MM.1S (cell line): ENCODE measurements around the gene RASIP1.

Experiments
- EZH2 ChIP-seq: fragments of 300-600 bp; sonication (generic); optimal IDR thresholded peaks from 2 replicates; pipeline ENCODE3; 2017; ENCODE audit warnings: low read depth, mild to moderate bottlenecking, antibody characterized with exemption, low read length, mixed read lengths
- TF ChIP-seq, protein P1 (sequence below): fragments of 300-600 bp; sonication (generic); IDR thresholded peaks from 2 replicates; pipeline ENCODE4 v1.5.1; 2016; ENCODE audit warnings: antibody characterized with exemption, low read length, mixed read lengths

DNA sequence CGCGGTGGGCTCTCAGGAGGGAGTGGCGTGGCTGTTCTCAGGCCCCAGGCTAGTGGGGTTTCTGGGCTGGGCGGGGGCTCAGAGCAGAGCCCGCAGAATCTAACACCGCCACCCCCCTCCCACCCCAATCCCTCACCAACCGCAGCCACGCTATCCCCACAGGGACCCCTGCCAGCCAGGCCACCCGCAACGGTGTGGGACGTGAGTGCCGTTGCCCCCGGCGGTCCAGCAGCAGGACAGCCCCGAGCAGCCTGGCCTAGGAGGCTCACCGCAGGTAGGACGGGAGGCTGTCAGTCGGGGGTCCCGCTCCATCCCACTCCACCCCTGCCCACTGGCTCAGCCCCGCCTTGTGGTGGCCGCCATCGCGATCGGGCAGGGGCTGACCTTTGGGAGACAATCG is 67.4 kb downstream of the RASIP1 start, which contains the start of gene NTN5:
- TF ChIP-seq, protein P1, sequence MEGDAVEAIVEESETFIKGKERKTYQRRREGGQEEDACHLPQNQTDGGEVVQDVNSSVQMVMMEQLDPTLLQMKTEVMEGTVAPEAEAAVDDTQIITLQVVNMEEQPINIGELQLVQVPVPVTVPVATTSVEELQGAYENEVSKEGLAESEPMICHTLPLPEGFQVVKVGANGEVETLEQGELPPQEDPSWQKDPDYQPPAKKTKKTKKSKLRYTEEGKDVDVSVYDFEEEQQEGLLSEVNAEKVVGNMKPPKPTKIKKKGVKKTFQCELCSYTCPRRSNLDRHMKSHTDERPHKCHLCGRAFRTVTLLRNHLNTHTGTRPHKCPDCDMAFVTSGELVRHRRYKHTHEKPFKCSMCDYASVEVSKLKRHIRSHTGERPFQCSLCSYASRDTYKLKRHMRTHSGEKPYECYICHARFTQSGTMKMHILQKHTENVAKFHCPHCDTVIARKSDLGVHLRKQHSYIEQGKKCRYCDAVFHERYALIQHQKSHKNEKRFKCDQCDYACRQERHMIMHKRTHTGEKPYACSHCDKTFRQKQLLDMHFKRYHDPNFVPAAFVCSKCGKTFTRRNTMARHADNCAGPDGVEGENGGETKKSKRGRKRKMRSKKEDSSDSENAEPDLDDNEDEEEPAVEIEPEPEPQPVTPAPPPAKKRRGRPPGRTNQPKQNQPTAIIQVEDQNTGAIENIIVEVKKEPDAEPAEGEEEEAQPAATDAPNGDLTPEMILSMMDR = no peak
- TF ChIP-seq EZH2 = no peak
